AG09309 (cell line): ENCODE data around the gene CD8B2.

Source experiments
- DNase-seq: peaks from one replicate; pipeline ENCODE4 v3.0.0-alpha.2; 2010; ENCODE audit warnings: low read depth
- H3K4me3 ChIP-seq: 2 replicates; pipeline ENCODE4 v1.5.1; 2011; ENCODE audit warnings: mild to moderate bottlenecking, low read depth, low read length, moderate library complexity; ENCODE audit not compliant: control insufficient read depth
- CTCF ChIP-seq: IDR thresholded peaks from 2 replicates; pipeline ENCODE4 v1.5.1; 2011; ENCODE audit warnings: mild to moderate bottlenecking, low read depth, low read length, inconsistent platforms; ENCODE audit not compliant: insufficient read depth, control insufficient read depth; ENCODE audit errors: missing control alignments

The CD8B2 gene

DNA sequence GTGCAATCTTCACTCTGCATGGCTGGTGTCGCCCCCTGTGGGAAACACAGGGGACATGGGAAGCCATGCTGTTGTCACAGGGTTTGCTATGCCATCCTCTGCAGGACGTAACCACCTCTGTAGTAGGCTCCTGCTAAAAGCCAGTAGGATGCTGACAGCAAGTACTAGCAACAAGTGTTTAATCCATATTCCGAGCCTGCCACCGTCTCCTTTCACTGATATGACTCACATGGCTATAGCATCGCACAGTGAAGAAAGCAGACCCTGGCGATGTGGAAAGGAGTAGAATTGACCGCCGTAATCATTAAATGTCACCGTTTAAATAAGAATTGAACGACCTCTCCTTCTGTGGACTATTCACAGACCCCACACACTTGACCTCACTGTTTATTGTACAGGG lies 57.8 kb downstream of the CD8B2 start:
- TF ChIP-seq CTCF = no peak
- H3K4me3 ChIP-seq = no peak overlapping the region
- DNase-seq = no peak

GRCh38 chr2:106546391-106546990 lies 59.3 kb downstream of the CD8B2 start:
- no peak for DNase-seq
- no peak overlapping the region for H3K4me3 ChIP-seq
- no peak for TF ChIP-seq CTCF

- DNase-seq = no peak
- no peak overlapping the region for H3K4me3 ChIP-seq
- TF ChIP-seq CTCF = no peak
Observed at GRCh38 chr2:106547164-106547903, 60.2 kb downstream of the CD8B2 start.

DNA sequence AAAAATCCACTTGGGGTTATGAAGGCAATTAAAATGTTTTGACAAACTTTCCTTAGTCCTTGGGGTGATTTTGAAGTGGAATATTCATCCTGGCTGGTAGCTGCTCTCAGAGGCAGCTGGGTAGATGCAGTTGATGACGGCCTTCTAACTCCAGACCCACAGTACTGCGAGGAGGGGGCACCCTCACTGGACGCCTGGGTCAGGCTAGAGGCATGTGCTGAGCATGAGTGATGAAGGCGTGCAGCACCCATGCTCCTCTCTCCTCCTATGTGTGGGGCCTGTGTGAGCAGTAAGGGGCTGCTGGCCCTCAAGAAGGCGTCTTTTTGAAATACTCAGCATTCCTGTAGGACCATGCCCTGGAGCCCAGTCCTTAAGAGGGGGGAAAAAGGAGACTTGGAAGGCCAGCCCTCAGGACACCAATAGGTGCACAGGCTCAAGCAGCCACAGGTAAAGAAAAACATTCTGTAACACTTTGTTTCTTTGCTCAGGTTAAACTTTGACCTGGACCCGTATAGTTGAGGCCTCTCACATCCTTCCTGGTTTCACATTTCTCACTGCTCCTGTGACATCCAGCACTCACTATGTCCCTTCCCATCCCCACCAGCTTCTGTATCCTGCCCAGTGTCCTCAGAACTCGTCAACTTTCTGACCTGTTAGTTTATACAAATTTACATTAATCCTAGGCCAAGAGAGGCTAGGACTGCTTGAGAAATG lies 64.4 kb downstream of the CD8B2 start:
- no peak overlapping the region for H3K4me3 ChIP-seq
- TF ChIP-seq CTCF = no peak
- no peak for DNase-seq

DNA sequence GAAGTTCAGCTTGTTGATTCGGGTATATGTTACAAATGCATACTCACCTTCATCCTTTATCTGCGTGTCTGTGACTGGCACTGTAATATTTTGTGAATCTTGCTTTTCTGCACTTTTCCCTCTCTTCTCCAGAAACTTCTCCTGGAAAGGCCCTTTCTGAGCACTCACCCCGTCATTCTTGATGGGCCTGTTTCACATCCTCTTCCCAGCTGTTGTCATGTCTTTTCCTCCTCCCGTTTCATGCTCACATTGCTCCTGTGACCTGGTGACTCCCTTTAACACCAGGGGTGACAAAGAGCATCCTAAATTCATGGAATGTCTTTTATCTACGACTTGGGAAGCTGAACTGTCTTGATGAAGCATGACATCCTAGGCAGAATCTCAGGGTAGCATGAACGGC lies 65.8 kb downstream of the CD8B2 start:
- TF ChIP-seq CTCF = no peak
- DNase-seq = no peak
- H3K4me3 ChIP-seq = no peak overlapping the region

DNA sequence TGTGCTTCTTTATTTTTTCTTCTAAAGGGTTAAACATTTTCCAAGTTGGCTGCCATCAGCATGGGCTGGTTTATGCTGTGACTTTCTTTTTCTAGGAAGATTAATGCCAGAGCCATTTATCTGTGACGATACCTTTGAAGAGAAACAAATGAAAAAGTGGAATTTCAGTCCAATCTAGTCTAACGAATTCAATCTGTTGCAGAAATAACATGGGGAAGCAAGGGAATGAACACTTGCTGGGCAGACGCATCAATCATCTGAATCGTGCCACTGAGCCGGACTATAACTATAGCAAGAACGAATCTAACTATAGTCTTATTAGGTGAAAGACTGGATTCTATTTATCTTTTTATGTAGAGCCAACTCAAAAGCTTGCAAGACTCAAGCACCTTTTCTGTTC lies 66.2 kb downstream of the CD8B2 start:
- H3K4me3 ChIP-seq = no peak overlapping the region
- TF ChIP-seq CTCF = no peak
- no peak for DNase-seq
